Neuronal stem cell (in vitro differentiated cells): Measurements from ENCODE around the gene TNIP3.
A peak's percentile ranks its signal among the peaks of the same experiment; 100 is the strongest.

Experiments used
- DNase-seq: peaks from one replicate; pipeline ENCODE4 v3.0.0-alpha.2; 2013; ENCODE audit warnings: low spot score
- H2AFZ ChIP-seq: one replicate; pipeline ENCODE4 v1.6.1; 2013; ENCODE audit warnings: mild to moderate bottlenecking, low read length, inconsistent platforms
- H2AK5ac ChIP-seq: 2 replicates; pipeline ENCODE4 v1.6.1; 2013; ENCODE audit warnings: low read depth, mild to moderate bottlenecking, inconsistent platforms, low read length, moderate library complexity, mixed read lengths
- H2BK120ac ChIP-seq: 2 replicates; pipeline ENCODE4 v1.6.1; 2013; ENCODE audit warnings: low read depth, mild to moderate bottlenecking, inconsistent platforms, low read length, moderate library complexity, mixed read lengths
- H2BK12ac ChIP-seq: one replicate; pipeline ENCODE4 v1.6.1; 2013; ENCODE audit warnings: low read length, inconsistent platforms
- H2BK15ac ChIP-seq: 2 replicates; pipeline ENCODE4 v1.6.1; 2013; ENCODE audit warnings: mild to moderate bottlenecking, low read length, inconsistent platforms, mixed read lengths
- H2BK5ac ChIP-seq: one replicate; pipeline ENCODE4 v1.6.1; 2013; ENCODE audit warnings: inconsistent platforms, mild to moderate bottlenecking, low read length, moderate library complexity
- H3K14ac ChIP-seq: one replicate; pipeline ENCODE4 v1.6.1; 2013; ENCODE audit warnings: low read length, inconsistent platforms
- H3K18ac ChIP-seq: 2 replicates; pipeline ENCODE4 v1.6.1; 2013; ENCODE audit warnings: low read length, inconsistent platforms
- H3K23ac ChIP-seq: 2 replicates; pipeline ENCODE4 v1.6.1; 2013; ENCODE audit warnings: low read depth, mild to moderate bottlenecking, mixed read lengths, low read length, inconsistent platforms; ENCODE audit not compliant: poor library complexity
- H3K27ac ChIP-seq: replicated peaks from 3 replicates; pipeline ENCODE4 v1.5.1; 2013; ENCODE audit warnings: low read length, inconsistent platforms
- H3K27me3 ChIP-seq, 3 experiments: 2 replicates each; pipeline ENCODE4 v1.6.1; 2013; ENCODE audit warnings: low read length in 3 of 3, mild to moderate bottlenecking in 2 of 3, inconsistent platforms in 1 of 3, low read depth in 1 of 3, mixed read lengths in 1 of 3, moderate library complexity in 1 of 3; ENCODE audit not compliant: control insufficient read depth in 3 of 3, insufficient read depth in 3 of 3
- H3K36me3 ChIP-seq, 2 donors: replicated peaks in 1 of 2; 2 replicates each; pipeline ENCODE4 v1.6.1; 2013; ENCODE audit warnings: low read length in 2 of 2; ENCODE audit not compliant: control insufficient read depth in 2 of 2, insufficient read depth in 2 of 2
- H3K4ac ChIP-seq: 2 replicates; pipeline ENCODE4 v1.6.1; 2013; ENCODE audit warnings: inconsistent platforms, mild to moderate bottlenecking, low read length, moderate library complexity
- H3K4me1 ChIP-seq, 2 donors: 1 replicate in 1 of 2; 2 replicates in 1 of 2; pipeline ENCODE4 v1.6.1; 2013; ENCODE audit warnings: low read length in 2 of 2, low read depth in 1 of 2; ENCODE audit not compliant: control insufficient read depth in 2 of 2, insufficient read depth in 1 of 2
- H3K4me2 ChIP-seq: one replicate; pipeline ENCODE4 v1.6.1; 2013; ENCODE audit warnings: mild to moderate bottlenecking, low read length, inconsistent platforms; ENCODE audit not compliant: insufficient read depth, poor library complexity, severe bottlenecking
- H3K4me3 ChIP-seq, 2 donors: 2 replicates each; pipeline ENCODE4 v1.5.1; 2013; ENCODE audit warnings: low read length in 2 of 2, mild to moderate bottlenecking in 2 of 2, inconsistent platforms in 1 of 2, moderate library complexity in 1 of 2
- H3K79me1 ChIP-seq: one replicate; pipeline ENCODE4 v1.6.1; 2013; ENCODE audit warnings: low read depth, mild to moderate bottlenecking, inconsistent platforms, low read length, moderate library complexity
- H3K9ac ChIP-seq: one replicate; pipeline ENCODE4 v1.6.1; 2013; ENCODE audit warnings: mild to moderate bottlenecking, low read depth, low read length, inconsistent platforms; ENCODE audit not compliant: poor library complexity
- H3K9me3 ChIP-seq, 2 donors: replicated peaks in 1 of 2; 2 replicates each; pipeline versions ENCODE3 to v1.6.1; 2013; ENCODE audit warnings: low read length in 2 of 2, mild to moderate bottlenecking in 2 of 2, inconsistent platforms in 1 of 2, low read depth in 1 of 2, mixed read lengths in 1 of 2, moderate library complexity in 1 of 2; ENCODE audit not compliant: control insufficient read depth in 2 of 2, insufficient read depth in 1 of 2
- H4K8ac ChIP-seq: one replicate; pipeline ENCODE4 v1.6.1; 2013; ENCODE audit warnings: low read depth, mild to moderate bottlenecking, inconsistent platforms, low read length, moderate library complexity
- H4K91ac ChIP-seq: one replicate; pipeline ENCODE4 v1.6.1; 2013; ENCODE audit warnings: low read length, low read depth, mild to moderate bottlenecking, inconsistent platforms; ENCODE audit not compliant: poor library complexity
- WGBS, 2 donors: extraction: QIAGEN DNeasy Blood & Tissue Kit; methylation state at CpG; one replicate each; pipeline ENCODE4 v1.1.7; 2013; ENCODE audit warnings: missing lambda C conversion rate in 2 of 2, mixed read lengths in 1 of 2; ENCODE audit not compliant: insufficient read length in 2 of 2, insufficient replicate concordance in 1 of 2; ENCODE audit errors: extremely low coverage in 2 of 2; 5-methylcytosine and 5-hydroxymethylcytosine counted together

Gene TNIP3

DNA sequence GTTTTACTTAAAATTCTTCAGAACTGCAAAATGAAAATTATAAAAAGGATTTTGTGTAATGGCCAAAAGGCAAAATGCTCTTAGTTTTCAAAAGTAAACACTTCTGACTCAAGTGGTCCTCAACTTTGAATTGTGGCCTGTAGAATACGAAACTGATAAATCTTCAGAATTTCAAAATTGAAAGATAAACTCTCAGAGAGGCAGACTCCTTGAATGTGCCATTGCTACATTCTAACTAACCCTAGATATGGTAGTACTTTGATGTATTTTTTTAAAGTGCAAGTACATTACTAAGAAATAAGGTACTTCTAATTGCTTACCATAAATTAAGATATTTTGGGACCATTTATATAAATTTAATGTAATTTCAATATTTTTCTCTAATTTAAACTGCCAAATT is 44.4 kb downstream of the TNIP3 start:
- no peak overlapping the region for H3K4me3 ChIP-seq
- H3K36me3 ChIP-seq: no peaks in the 10 kb centered on the region

GRCh38 chr4:121118344-121118743 is 45.8 kb downstream of the TNIP3 start:
- Histone ChIP-seq H3K18ac (no peak overlapping the region), H3K23ac (no peak overlapping the region), H3K9me3 (no peaks in the 10 kb centered on the region), H2BK12ac (no peak overlapping the region), H3K4me3 (no peak overlapping the region), H3K4me2 (no peak overlapping the region), H4K91ac (no peak overlapping the region), H3K79me1 (no peaks in the 10 kb centered on the region), H3K27me3 (peaks cover 0 to 2% (median 0%) of the 10 kb centered on the region in 3 experiments), H4K8ac (no peak overlapping the region), H2BK120ac (no peak overlapping the region), H2AK5ac (no peak overlapping the region), H2BK15ac (no peak overlapping the region), H3K14ac (no peak overlapping the region), H3K9ac (no peak overlapping the region), H3K36me3 (no peaks in the 10 kb centered on the region), H3K4me1 (no peaks in the 10 kb centered on the region), H2BK5ac (no peak overlapping the region), H3K27ac (no peak overlapping the region), H2AFZ (no peak overlapping the region), H3K4ac (no peak overlapping the region)
- DNase-seq: no peak
- WGBS, 2 donors: no CpG with 5 or more reads among the region's 2 CpGs

More for the DNA sequence above, 44.4 kb downstream of the TNIP3 start:
- no peak for DNase-seq
- Histone ChIP-seq H3K4me1 (no peaks in the 10 kb centered on the region), H2BK5ac (no peak overlapping the region), H3K14ac (no peak overlapping the region), H3K9me3 (no peaks in the 10 kb centered on the region), H4K91ac (no peak overlapping the region), H2AFZ (no peak overlapping the region), H3K18ac (no peak overlapping the region), H2BK15ac (no peak overlapping the region), H3K9ac (no peak overlapping the region), H3K27me3 (peaks cover 0 to 2% (median 0%) of the 10 kb centered on the region in 3 experiments), H2BK120ac (no peak overlapping the region), H3K27ac (no peak overlapping the region), H3K4me2 (no peak overlapping the region), H3K23ac (no peak overlapping the region), H2AK5ac (no peak overlapping the region), H2BK12ac (no peak overlapping the region), H3K4ac (no peak overlapping the region), H4K8ac (no peak overlapping the region), H3K79me1 (no peaks in the 10 kb centered on the region)
- no CpG with 5 or more reads among the region's 1 CpG for WGBS, 2 donors

DNA sequence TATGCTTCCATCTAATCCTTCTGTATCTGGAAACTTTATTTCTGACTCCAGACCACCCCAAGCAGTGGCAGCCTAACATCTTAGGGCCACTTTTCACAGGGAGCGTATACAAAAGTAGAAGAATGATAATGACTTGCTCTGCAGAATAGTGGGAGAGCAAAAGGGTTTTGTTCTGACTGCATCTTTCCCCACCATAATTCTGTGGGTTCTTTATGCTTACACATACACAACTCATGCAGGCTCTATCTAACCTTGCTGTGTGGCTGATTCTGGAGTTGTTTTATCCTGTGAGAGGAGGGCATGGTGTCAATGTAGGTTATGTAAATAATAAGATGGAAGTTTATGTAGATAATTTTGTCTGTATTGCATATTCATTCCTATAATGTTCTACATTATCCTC is 49.4 kb downstream of the TNIP3 start:
- Histone ChIP-seq H2AK5ac (no peak overlapping the region), H3K23ac (no peak overlapping the region), H3K14ac (no peak overlapping the region), H2BK15ac (no peak overlapping the region), H3K4me1 (no peaks in the 10 kb centered on the region), H3K4me2 (no peak overlapping the region), H3K4me3 (no peak overlapping the region), H4K91ac (no peak overlapping the region), H2AFZ (peak overlapping the region; percentile 20), H3K4ac (no peak overlapping the region), H2BK120ac (no peak overlapping the region), H3K27ac (no peak overlapping the region), H3K9ac (no peak overlapping the region), H3K18ac (no peak overlapping the region), H3K27me3 (no peaks in the 10 kb centered on the region), H2BK5ac (no peak overlapping the region), H3K36me3 (no peaks in the 10 kb centered on the region), H2BK12ac (no peak overlapping the region), H3K79me1 (no peaks in the 10 kb centered on the region), H3K9me3 (peaks cover 0 to 2% of the 10 kb centered on the region in 2 donors), H4K8ac (no peak overlapping the region)
- no CpG with 5 or more reads among the region's 1 CpG for WGBS, 2 donors
- DNase-seq: no peak

DNA sequence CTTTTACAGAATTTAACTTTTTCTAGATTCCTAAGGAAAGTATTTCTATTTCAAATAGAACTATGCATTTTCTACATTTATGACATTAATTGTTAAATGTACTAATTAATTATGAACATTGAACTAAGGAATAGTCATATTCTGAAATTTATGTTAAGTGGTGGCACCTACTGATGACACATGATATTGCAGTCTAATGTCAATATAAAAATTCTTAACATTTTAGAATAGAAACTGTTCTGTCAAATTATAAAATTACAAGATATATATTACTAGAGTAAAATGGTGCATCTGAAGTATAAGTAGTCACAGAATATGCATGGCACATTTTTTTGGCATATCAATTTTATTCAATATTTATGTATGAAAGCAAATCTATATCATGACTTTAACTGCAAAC is 51.6 kb downstream of the TNIP3 start:
- no peak for DNase-seq
- Histone ChIP-seq H3K4ac (no peak overlapping the region), H3K14ac (no peak overlapping the region), H4K8ac (no peak overlapping the region), H3K18ac (no peak overlapping the region), H3K4me2 (no peak overlapping the region), H3K9me3 (peaks cover 0 to 2% of the 10 kb centered on the region in 2 donors), H4K91ac (no peak overlapping the region), H2BK5ac (no peak overlapping the region), H3K27me3 (no peaks in the 10 kb centered on the region), H2BK15ac (no peak overlapping the region), H3K79me1 (no peaks in the 10 kb centered on the region), H3K4me3 (no peak overlapping the region), H3K27ac (no peak overlapping the region), H3K4me1 (no peaks in the 10 kb centered on the region), H2AFZ (no peak overlapping the region), H3K23ac (no peak overlapping the region), H3K36me3 (no peaks in the 10 kb centered on the region), H2BK12ac (no peak overlapping the region), H2AK5ac (no peak overlapping the region), H2BK120ac (no peak overlapping the region), H3K9ac (no peak overlapping the region)
